Measurements from ENCODE around the gene LHPP. TPM values are rescaled to one million over a fixed set of nuclear protein-coding genes. Genes with fewer than 3 reads are reported as not detected.

Gene LHPP
- total RNA-seq, 4 donors from 2014 or later = 20.3 to 116 (median 22.4) TPM

GRCh38 chr10:124646483-124647352 is 185.1 kb downstream of the LHPP start:
- intact Hi-C loops (cut with DNase I; ENCODE audit: low total_unique reads) = no loop called here
- Histone ChIP-seq H3K36me3 (no peaks in the 10 kb centered on the region), H3K27ac (peak overlapping the region; percentile 62 to 81 (median 74)), H3K27me3 (no peaks in the 10 kb centered on the region), H3K4me1 (peaks cover 40 to 68% (median 49%) of the 10 kb centered on the region in 4 donors), H3K4me3 (no peak overlapping the region), H3K9me3 (no peaks in the 10 kb centered on the region)
- peak; percentile 59 for DNase-seq
- TF ChIP-seq POLR2AphosphoS5 (IDR thresholded peaks at IDR 0.05) = no peak
- 68 to 87% methylated on average over 4 to 19 of the region's 19 CpGs for WGBS, 2 donors (ENCODE audit: low coverage in 1 of 2)
- in situ Hi-C loops (cut with MboI; ENCODE audit: low pct_ligation_motif_present in 1 of 4, low pct_unique_long_range_greater_than_20kb in 1 of 4, low sequenced_read_pairs in 3 of 4) = loop anchor here in 2 of 4 donors (10.0 to 25.0 kb wide), 2 partner anchors 88 to 91 kb away; partner anchors contain the start of gene FAM53B (in 1 of the 2)

- Histone ChIP-seq H3K9me3 (no peaks in the 10 kb centered on the region), H3K27me3 (no peaks in the 10 kb centered on the region), H3K27ac (peak overlapping the region; percentile 62 to 81 (median 74)), H3K36me3 (no peaks in the 10 kb centered on the region), H3K4me3 (no peak overlapping the region), H3K4me1 (peaks cover 31 to 66% (median 42%) of the 10 kb centered on the region in 4 donors)
- TF ChIP-seq EP300 (IDR thresholded peaks at IDR 0.05; ENCODE audit: low read depth) (no peak), CTCF (IDR thresholded peaks at IDR 0.05) (peak; percentile 12 to 60 (median 28)), POLR2A (IDR thresholded peaks at IDR 0.05) (no peak), POLR2AphosphoS5 (IDR thresholded peaks at IDR 0.05) (peak in 1 of 3 donors; percentile 13)
- in situ Hi-C loops (cut with MboI; ENCODE audit: low pct_ligation_motif_present in 1 of 4, low pct_unique_long_range_greater_than_20kb in 1 of 4, low sequenced_read_pairs in 3 of 4) = loop anchor here in 2 of 4 donors (10.0 to 25.0 kb wide), 2 partner anchors 87 to 90 kb away; partner anchors contain the start of gene FAM53B (in 1 of the 2)
- intact Hi-C loops (cut with DNase I; ENCODE audit: low total_unique reads) = no loop called here
- 56% methylated on average over 9 of the region's 9 CpGs; no CpG with 5 or more reads in 1 of the 2 donors for WGBS, 2 donors (ENCODE audit: low coverage in 1 of 2)
- peak; percentile 79 for DNase-seq
Observed at GRCh38 chr10:124647421-124648130, 186.0 kb downstream of the LHPP start.

GRCh38 chr10:124648131-124648475 is 186.5 kb downstream of the LHPP start:
- H3K27ac ChIP-seq = peak overlapping the region; percentile 62 to 81 (median 74)
- peaks cover 31 to 63% (median 42%) of the 10 kb centered on the region in 4 donors for H3K4me1 ChIP-seq
- intact Hi-C loops (cut with DNase I; ENCODE audit: low total_unique reads) (no loop called here), in situ Hi-C loops (cut with MboI; ENCODE audit: low pct_ligation_motif_present in 1 of 4, low pct_unique_long_range_greater_than_20kb in 1 of 4, low sequenced_read_pairs in 3 of 4) (loop anchor here in 2 of 4 donors (10.0 to 25.0 kb wide), 2 partner anchors 87 to 89 kb away; partner anchors contain the start of gene FAM53B (in 1 of the 2))
- H3K27me3 ChIP-seq = no peaks in the 10 kb centered on the region
- 78% methylated on average over 6 of the region's 7 CpGs; no CpG with 5 or more reads in 1 of the 2 donors for WGBS, 2 donors (ENCODE audit: low coverage in 1 of 2)
- H3K9me3 ChIP-seq = no peaks in the 10 kb centered on the region
- TF ChIP-seq POLR2AphosphoS5 (IDR thresholded peaks at IDR 0.05) (no peak), EP300 (IDR thresholded peaks at IDR 0.05; ENCODE audit: low read depth) (no peak), CTCF (IDR thresholded peaks at IDR 0.05) (no peak), POLR2A (IDR thresholded peaks at IDR 0.05) (no peak)
- no peak overlapping the region for H3K4me3 ChIP-seq
- DNase-seq = no peak
- no peaks in the 10 kb centered on the region for H3K36me3 ChIP-seq

DNA sequence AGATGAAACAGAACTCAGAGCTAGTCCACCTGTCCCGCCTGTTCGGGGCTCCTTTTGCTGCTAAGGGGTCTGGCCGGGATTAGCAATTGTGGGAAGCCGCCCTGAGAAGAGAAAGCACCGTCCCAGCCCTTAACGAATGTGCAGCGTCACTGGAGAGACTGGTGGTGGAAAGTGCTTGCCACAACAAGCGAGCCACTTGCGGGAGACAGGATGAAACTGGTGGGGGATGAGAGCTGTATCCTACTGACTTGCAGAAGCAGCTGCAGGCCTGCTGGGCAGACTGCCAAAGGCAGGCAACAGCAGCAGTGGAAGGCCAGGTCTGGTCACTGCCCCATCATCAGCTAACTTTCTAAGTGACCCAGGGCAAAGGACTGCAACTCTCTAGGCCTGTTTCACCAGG is 187.1 kb downstream of the LHPP start:
- no peak overlapping the region for H3K4me3 ChIP-seq
- intact Hi-C loops (cut with DNase I; ENCODE audit: low total_unique reads) (no loop called here), in situ Hi-C loops (cut with MboI; ENCODE audit: low pct_ligation_motif_present in 1 of 4, low pct_unique_long_range_greater_than_20kb in 1 of 4, low sequenced_read_pairs in 3 of 4) (loop anchor here in 2 of 4 donors (10.0 to 25.0 kb wide), 2 partner anchors 86 to 89 kb away; partner anchors contain the start of gene FAM53B (in 1 of the 2))
- no peaks in the 10 kb centered on the region for H3K9me3 ChIP-seq
- peak; percentile 64 for DNase-seq
- H3K36me3 ChIP-seq = no peaks in the 10 kb centered on the region
- WGBS, 2 donors (ENCODE audit: low coverage in 1 of 2) = 49% methylated on average over 9 of the region's 9 CpGs; no CpG with 5 or more reads in 1 of the 2 donors
- peak overlapping the region; percentile 62 to 81 (median 74) for H3K27ac ChIP-seq
- peaks cover 31 to 63% (median 42%) of the 10 kb centered on the region in 4 donors for H3K4me1 ChIP-seq
- H3K27me3 ChIP-seq = no peaks in the 10 kb centered on the region
- peak in 2 of 3 donors; percentile 9 to 34 for TF ChIP-seq POLR2AphosphoS5 (IDR thresholded peaks at IDR 0.05)
- no peak for TF ChIP-seq POLR2A (IDR thresholded peaks at IDR 0.05)
- TF ChIP-seq CTCF (IDR thresholded peaks at IDR 0.05) = no peak
- no peak for TF ChIP-seq EP300 (IDR thresholded peaks at IDR 0.05; ENCODE audit: low read depth)

Data from transverse colon (tissue), 4 donors.